ENCODE data around the gene KIAA1217. TPM values are rescaled to one million over a fixed set of nuclear protein-coding genes. Genes with fewer than 3 reads are reported as not detected.

KIAA1217 gene
- total RNA-seq, 1 experiment from 2014 or later = 76.2 TPM

DNA sequence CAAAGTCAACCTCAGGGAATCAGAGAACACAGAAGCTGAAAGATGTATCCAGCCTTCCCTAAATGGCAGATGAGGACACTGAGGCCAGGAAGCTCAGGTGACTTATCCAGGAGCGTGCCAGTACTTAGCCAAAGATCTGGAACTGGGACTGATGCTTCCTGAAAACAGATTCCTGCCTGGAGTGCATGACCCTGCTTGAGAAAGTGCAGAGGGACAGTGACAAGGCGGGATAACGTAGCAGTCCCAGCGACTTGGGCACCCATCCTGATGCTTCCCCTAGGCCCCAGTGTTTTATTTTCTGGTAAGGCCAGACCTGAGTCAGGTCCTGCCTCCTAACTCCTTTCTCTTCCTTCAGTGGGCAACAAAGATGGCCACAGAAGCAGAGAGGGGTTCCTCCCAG is 48.6 kb downstream of the KIAA1217 start:
- no peak for TF ChIP-seq EZH2 (IDR thresholded peaks at IDR 0.05; ENCODE audit: borderline replicate concordance, low read depth, low read length, poor library complexity, severe bottlenecking)
- TF ChIP-seq, protein P1, sequence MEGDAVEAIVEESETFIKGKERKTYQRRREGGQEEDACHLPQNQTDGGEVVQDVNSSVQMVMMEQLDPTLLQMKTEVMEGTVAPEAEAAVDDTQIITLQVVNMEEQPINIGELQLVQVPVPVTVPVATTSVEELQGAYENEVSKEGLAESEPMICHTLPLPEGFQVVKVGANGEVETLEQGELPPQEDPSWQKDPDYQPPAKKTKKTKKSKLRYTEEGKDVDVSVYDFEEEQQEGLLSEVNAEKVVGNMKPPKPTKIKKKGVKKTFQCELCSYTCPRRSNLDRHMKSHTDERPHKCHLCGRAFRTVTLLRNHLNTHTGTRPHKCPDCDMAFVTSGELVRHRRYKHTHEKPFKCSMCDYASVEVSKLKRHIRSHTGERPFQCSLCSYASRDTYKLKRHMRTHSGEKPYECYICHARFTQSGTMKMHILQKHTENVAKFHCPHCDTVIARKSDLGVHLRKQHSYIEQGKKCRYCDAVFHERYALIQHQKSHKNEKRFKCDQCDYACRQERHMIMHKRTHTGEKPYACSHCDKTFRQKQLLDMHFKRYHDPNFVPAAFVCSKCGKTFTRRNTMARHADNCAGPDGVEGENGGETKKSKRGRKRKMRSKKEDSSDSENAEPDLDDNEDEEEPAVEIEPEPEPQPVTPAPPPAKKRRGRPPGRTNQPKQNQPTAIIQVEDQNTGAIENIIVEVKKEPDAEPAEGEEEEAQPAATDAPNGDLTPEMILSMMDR (conservative IDR thresholded peaks at IDR 0.05; ENCODE audit: low read depth, low read length) = no peak
- ChIA-PET POLR2A (ENCODE audit: low non-redundant PET) (no interaction called here), CTCF (no interaction called here)
- DNase-seq (ENCODE audit: low spot score) = no peak
- Histone ChIP-seq H3K4me1 (ENCODE audit: insufficient read depth, low read length, poor library complexity, severe bottlenecking) (peaks cover 12% of the 10 kb centered on the region), H3K27me3 (replicated peaks; ENCODE audit: insufficient read depth, low read depth, low read length, poor library complexity) (no peaks in the 10 kb centered on the region), H3K9me3 (ENCODE audit: low read depth, low read length, poor library complexity, severe bottlenecking) (no peaks in the 10 kb centered on the region), H3K27ac (ENCODE audit: low read depth, low read length, poor library complexity, severe bottlenecking) (no peak overlapping the region), H3K4me3 (ENCODE audit: low read depth, low read length, poor library complexity, severe bottlenecking) (no peak overlapping the region), H3K36me3 (ENCODE audit: insufficient read depth, low read length, poor library complexity, severe bottlenecking) (no peaks in the 10 kb centered on the region)
- intact Hi-C loops (cut with micrococcal nuclease; ENCODE audit: unreplicated experiment) = no loop called here
- BruUV-seq (replicated peaks) = no TSS peak

DNA sequence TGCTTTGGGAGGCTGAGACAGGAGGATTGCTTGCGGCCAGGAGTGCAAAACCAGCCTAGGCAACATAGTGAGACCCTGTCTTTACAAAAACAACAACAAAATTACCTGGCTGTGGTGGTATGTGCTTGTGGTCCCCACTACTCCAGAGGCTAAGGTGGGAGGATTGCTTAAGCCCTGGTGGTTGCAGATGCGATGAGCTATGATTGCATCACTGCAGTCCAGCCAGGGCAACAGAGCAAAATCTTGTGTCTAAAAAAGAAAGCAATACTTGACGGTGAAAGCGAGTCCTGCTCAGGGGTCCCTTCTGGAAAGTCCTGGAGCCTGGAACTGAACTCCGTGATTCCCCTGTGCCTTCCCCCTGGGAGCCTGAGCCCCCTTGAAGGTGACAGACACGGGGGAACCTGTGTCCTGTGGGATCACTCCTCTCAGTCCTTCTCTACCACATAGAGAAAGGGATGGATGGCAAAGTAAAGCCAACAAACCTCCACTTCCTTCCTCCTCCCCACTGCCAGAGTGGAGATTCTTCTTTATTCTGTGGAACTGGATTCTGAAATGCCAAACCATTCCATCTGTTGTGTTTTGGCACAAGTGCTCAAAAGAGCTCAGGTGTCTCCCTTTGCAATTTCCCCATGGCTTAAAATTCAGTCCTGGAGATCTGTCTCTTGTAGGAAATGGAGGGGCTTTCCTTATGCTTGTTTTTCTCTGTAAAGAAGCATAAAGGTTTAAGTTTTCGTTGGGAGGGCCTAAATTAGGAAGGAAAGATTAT is 50.6 kb downstream of the KIAA1217 start:
- no TSS peak for BruUV-seq (replicated peaks)
- CTCF ChIA-PET = no interaction called here
- no peak for TF ChIP-seq EZH2 (IDR thresholded peaks at IDR 0.05; ENCODE audit: borderline replicate concordance, low read depth, low read length, poor library complexity, severe bottlenecking)
- TF ChIP-seq, protein P1 (conservative IDR thresholded peaks at IDR 0.05; ENCODE audit: low read depth, low read length) = no peak
- Histone ChIP-seq H3K9me3 (ENCODE audit: low read depth, low read length, poor library complexity, severe bottlenecking) (no peaks in the 10 kb centered on the region), H3K36me3 (ENCODE audit: insufficient read depth, low read length, poor library complexity, severe bottlenecking) (no peaks in the 10 kb centered on the region), H3K4me3 (ENCODE audit: low read depth, low read length, poor library complexity, severe bottlenecking) (no peak overlapping the region), H3K4me1 (ENCODE audit: insufficient read depth, low read length, poor library complexity, severe bottlenecking) (peaks cover 12% of the 10 kb centered on the region), H3K27me3 (replicated peaks; ENCODE audit: insufficient read depth, low read depth, low read length, poor library complexity) (no peaks in the 10 kb centered on the region), H3K27ac (ENCODE audit: low read depth, low read length, poor library complexity, severe bottlenecking) (no peak overlapping the region)
- no peak for DNase-seq (ENCODE audit: low spot score)
- intact Hi-C loops (cut with micrococcal nuclease; ENCODE audit: unreplicated experiment) = no loop called here
- POLR2A ChIA-PET (ENCODE audit: low non-redundant PET) = no interaction called here

DNA sequence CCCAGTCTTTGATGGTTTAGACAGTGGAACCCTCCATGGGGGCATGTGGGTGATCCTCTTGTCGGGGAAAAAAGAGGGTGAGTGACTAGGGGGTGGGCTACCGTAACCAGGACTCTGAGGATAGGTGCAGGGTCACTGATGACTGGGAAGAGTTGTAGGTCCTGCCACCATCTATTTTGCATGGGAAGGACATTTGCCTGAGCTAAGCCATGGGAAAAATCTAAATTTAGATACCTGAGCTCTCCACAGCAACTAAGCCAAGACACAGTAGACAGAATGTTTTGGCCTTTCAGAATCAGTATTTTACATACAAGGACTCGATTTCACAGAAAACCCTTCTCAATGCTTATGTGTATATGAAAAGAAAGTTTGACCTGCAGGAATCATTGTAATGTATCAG is 52.7 kb downstream of the KIAA1217 start:
- Histone ChIP-seq H3K36me3 (ENCODE audit: insufficient read depth, low read length, poor library complexity, severe bottlenecking) (no peaks in the 10 kb centered on the region), H3K4me3 (ENCODE audit: low read depth, low read length, poor library complexity, severe bottlenecking) (no peak overlapping the region), H3K9me3 (ENCODE audit: low read depth, low read length, poor library complexity, severe bottlenecking) (no peaks in the 10 kb centered on the region), H3K27ac (ENCODE audit: low read depth, low read length, poor library complexity, severe bottlenecking) (no peak overlapping the region), H3K4me1 (ENCODE audit: insufficient read depth, low read length, poor library complexity, severe bottlenecking) (no peaks in the 10 kb centered on the region), H3K27me3 (replicated peaks; ENCODE audit: insufficient read depth, low read depth, low read length, poor library complexity) (no peaks in the 10 kb centered on the region)
- intact Hi-C loops (cut with micrococcal nuclease; ENCODE audit: unreplicated experiment) = no loop called here
- TF ChIP-seq, protein P1 (conservative IDR thresholded peaks at IDR 0.05; ENCODE audit: low read depth, low read length) = no peak
- TF ChIP-seq EZH2 (IDR thresholded peaks at IDR 0.05; ENCODE audit: borderline replicate concordance, low read depth, low read length, poor library complexity, severe bottlenecking) = no peak
- ChIA-PET POLR2A (ENCODE audit: low non-redundant PET) (no interaction called here), CTCF (no interaction called here)
- DNase-seq (ENCODE audit: low spot score) = no peak
- no TSS peak for BruUV-seq (replicated peaks)
